Hepatocyte (in vitro differentiated cells): ENCODE data around the gene TMEM235. TPM values are rescaled to one million over a fixed set of nuclear protein-coding genes. Genes with fewer than 3 reads are reported as not detected.

Experiments
- DNase-seq: peaks from one replicate; pipeline ENCODE4 v3.0.0-alpha.2; 2016; ENCODE audit warnings: low spot score
- H2AFZ ChIP-seq: fragments of 200-600 bp; sonication (generic); 2 replicates; pipeline ENCODE4 v1.6.0; 2016; ENCODE audit warnings: antibody characterized with exemption, mild to moderate bottlenecking
- H3K27ac ChIP-seq: fragments of 200-600 bp; sonication (generic); 2 replicates; pipeline ENCODE4 v1.5.1; 2016; ENCODE audit warnings: mild to moderate bottlenecking
- H3K27me3 ChIP-seq: fragments of 200-600 bp; sonication (generic); 2 replicates; pipeline ENCODE4 v1.6.1; 2016
- H3K36me3 ChIP-seq: fragments of 200-600 bp; sonication (generic); replicated peaks from 2 replicates; pipeline ENCODE4 v1.5.1; 2016; ENCODE audit warnings: low read depth; ENCODE audit not compliant: insufficient read depth
- H3K4me1 ChIP-seq: fragments of 200-600 bp; sonication (generic); 2 replicates; pipeline ENCODE4 v1.5.1; 2016; ENCODE audit warnings: mild to moderate bottlenecking, moderate library complexity; ENCODE audit not compliant: insufficient read depth
- H3K4me2 ChIP-seq: fragments of 200-600 bp; sonication (generic); 2 replicates; pipeline ENCODE4 v1.6.0; 2016
- H3K4me3 ChIP-seq: fragments of 200-600 bp; sonication (generic); 2 replicates; pipeline ENCODE4 v1.5.1; 2016; ENCODE audit warnings: mild to moderate bottlenecking
- H3K79me2 ChIP-seq: fragments of 200-600 bp; sonication (generic); 2 replicates; pipeline ENCODE4 v1.6.0; 2017; ENCODE audit warnings: mild to moderate bottlenecking
- H3K9me2 ChIP-seq: fragments of 200-600 bp; sonication (generic); replicated peaks from 2 replicates; pipeline ENCODE4 v1.6.0; 2017; ENCODE audit warnings: mild to moderate bottlenecking; ENCODE audit not compliant: insufficient read depth
- H3K9me3 ChIP-seq: fragments of 200-600 bp; sonication (generic); 2 replicates; pipeline ENCODE4 v1.5.1; 2016; ENCODE audit warnings: low read depth, mild to moderate bottlenecking
- H4K20me1 ChIP-seq: fragments of 200-600 bp; sonication (generic); 2 replicates; pipeline ENCODE4 v1.6.0; 2016; ENCODE audit warnings: mild to moderate bottlenecking; ENCODE audit not compliant: insufficient read depth, poor library complexity, severe bottlenecking
- CTCF ChIP-seq: fragments of 200-600 bp; sonication (generic); IDR thresholded peaks from 2 replicates; pipeline ENCODE4 v1.5.1; 2016; ENCODE audit warnings: antibody characterized with exemption, mild to moderate bottlenecking; ENCODE audit not compliant: poor library complexity
- EZH2 ChIP-seq: fragments of 200-600 bp; sonication (generic); IDR thresholded peaks from 2 replicates; pipeline ENCODE4 v1.6.1; 2016; ENCODE audit warnings: antibody characterized with exemption, mild to moderate bottlenecking, borderline replicate concordance
- EZH2phosphoT487 ChIP-seq: fragments of 200-600 bp; sonication (generic); IDR thresholded peaks from one replicate; pipeline ENCODE4 v1.6.1; 2018; ENCODE audit warnings: antibody characterized with exemption, mild to moderate bottlenecking, low read depth, moderate library complexity; ENCODE audit not compliant: unreplicated experiment, severe bottlenecking
- WGBS: methylation state at CpG from one replicate; pipeline ENCODE4 v1.1.6; 2016; ENCODE audit warnings: low lambda C conversion rate; ENCODE audit errors: missing lambda C conversion rate; 5-methylcytosine and 5-hydroxymethylcytosine counted together
- polyA plus RNA-seq: library from polyadenylated mRNA; unstranded; fragments of >200 nt; fragmentation: Nextera tagmentation; extraction: Ambion mirVana; gene quantifications from 2 replicates; pipeline ENCODE4 v1.2.1, GENCODE V29; 2016
- total RNA-seq: library from RNA; depleted of rRNA; stranded (reverse); fragments of >200 nt; gene quantifications from 2 replicates; pipeline ENCODE4 v1.2.3, GENCODE V29; 2014

TMEM235 gene
- total and polyA plus RNA-seq, 2 experiments from 2014 or later = 0.21 to 0.27 TPM

DNA sequence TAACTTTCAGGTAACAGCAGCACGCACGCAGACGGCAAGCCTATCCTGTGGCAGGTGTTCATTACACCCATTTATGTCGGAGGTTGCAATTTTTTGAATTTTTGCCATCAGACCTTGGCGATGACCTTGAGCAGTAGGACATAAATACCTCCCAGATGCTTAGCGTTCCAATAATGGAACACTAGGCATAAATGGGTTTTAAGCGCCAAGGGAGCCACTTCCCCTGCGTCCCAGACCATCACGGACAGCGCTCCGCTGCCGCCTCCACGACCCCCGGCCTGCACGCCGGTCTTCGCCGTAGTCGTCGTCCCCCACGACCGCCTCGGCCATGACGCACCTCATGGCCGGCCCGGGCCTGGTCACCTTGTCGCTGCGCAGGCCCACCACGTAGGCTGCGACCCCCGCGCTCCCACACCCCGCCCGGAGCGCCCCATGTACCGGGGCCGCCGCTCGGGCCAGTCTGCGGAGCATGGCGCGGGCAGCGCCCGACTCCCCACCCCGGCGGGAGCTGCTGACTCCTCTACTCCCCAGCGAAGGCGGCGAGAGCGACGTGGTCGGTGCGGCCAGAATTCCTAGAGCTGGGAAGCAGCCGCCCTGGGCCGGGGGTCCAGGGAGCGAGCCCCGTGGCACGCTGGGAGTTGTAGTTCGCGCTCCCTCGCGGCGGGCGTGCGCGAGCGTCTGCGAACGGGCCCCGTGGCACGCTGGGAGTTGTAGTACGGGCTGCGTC is 22.7 kb downstream of the TMEM235 start:
- no peaks in the 10 kb centered on the region for H4K20me1 ChIP-seq
- no peaks in the 10 kb centered on the region for H3K27me3 ChIP-seq
- H2AFZ ChIP-seq = peak overlapping the region; percentile 99
- H3K79me2 ChIP-seq = peaks cover 6% of the 10 kb centered on the region
- no peaks in the 10 kb centered on the region for H3K9me3 ChIP-seq
- H3K4me1 ChIP-seq = peaks cover 46% of the 10 kb centered on the region
- peak overlapping the region; percentile 95 for H3K4me3 ChIP-seq
- H3K36me3 ChIP-seq = no peaks in the 10 kb centered on the region
- peak overlapping the region; percentile 97 for H3K4me2 ChIP-seq
- TF ChIP-seq EZH2 = no peak
- no peak for TF ChIP-seq CTCF
- no peak for TF ChIP-seq EZH2phosphoT487
- peak; percentile 94 for DNase-seq
- H3K27ac ChIP-seq = peak overlapping the region; percentile 96
- WGBS = 8% methylated on average over 72 of the region's 73 CpGs
- H3K9me2 ChIP-seq = no peaks in the 10 kb centered on the region

- Histone ChIP-seq H3K27ac (peak overlapping the region; percentile 78), H3K4me2 (no peak overlapping the region), H4K20me1 (no peaks in the 10 kb centered on the region), H3K27me3 (no peaks in the 10 kb centered on the region), H3K9me3 (no peaks in the 10 kb centered on the region), H3K79me2 (peaks cover 6% of the 10 kb centered on the region), H3K4me1 (peaks cover 48% of the 10 kb centered on the region), H3K36me3 (no peaks in the 10 kb centered on the region), H3K9me2 (no peaks in the 10 kb centered on the region), H2AFZ (no peak overlapping the region), H3K4me3 (no peak overlapping the region)
- no peak for DNase-seq
- TF ChIP-seq EZH2 (no peak), CTCF (no peak), EZH2phosphoT487 (no peak)
- 91% methylated on average over 18 of the region's 18 CpGs for WGBS
Measured at GRCh38 chr17:78255029-78255656, 23.7 kb downstream of the TMEM235 start.

DNA sequence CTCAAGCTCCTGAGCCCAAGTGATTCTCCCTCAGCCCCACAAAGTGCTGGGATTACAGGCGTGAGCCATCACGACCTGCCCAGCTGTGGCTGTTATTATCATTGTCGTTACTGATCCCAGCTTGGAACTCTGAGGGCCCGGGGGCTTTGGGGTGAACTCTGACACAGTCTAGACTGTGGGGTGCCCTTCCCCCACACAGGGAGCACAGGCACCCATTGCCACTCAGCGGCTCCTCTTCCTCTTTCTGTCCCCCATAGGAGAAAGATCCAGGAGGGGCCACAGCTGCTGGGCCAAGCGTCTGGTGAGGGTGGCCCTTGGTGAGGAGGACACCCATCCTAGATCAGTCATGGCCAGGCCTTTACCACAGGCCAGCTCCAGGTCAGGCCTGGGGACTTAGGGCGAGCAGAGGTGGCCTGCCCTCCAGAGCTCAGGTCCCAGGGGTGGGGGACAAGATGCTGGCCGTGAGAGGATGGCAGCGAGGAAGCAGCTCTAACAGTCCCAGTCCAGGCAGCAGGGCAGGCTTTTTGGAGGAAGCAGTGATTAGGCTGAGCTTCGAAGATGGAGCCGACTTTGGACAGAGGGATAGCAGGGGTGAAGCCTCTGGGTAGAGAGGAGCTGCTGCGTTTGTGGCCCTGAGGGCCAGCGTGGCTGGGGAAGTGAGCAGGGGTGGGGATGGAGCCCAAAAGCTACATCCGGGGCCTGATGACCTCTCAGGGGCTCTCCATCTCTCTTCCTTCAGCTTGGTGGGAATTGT is 24.7 kb downstream of the TMEM235 start:
- TF ChIP-seq EZH2 (no peak), EZH2phosphoT487 (no peak), CTCF (no peak)
- no peak for DNase-seq
- Histone ChIP-seq H3K36me3 (no peaks in the 10 kb centered on the region), H2AFZ (no peak overlapping the region), H3K9me3 (no peaks in the 10 kb centered on the region), H3K79me2 (peaks cover 6% of the 10 kb centered on the region), H3K27me3 (no peaks in the 10 kb centered on the region), H4K20me1 (no peaks in the 10 kb centered on the region), H3K4me2 (no peak overlapping the region), H3K4me1 (peaks cover 42% of the 10 kb centered on the region), H3K27ac (peak overlapping the region; percentile 78), H3K4me3 (no peak overlapping the region), H3K9me2 (no peaks in the 10 kb centered on the region)
- WGBS = 63% methylated on average over 14 of the region's 14 CpGs
